Effector memory CD8-positive, alpha-beta T cell (primary cell): Measurements from ENCODE around the gene MTCL1.

Experiments
- ATAC-seq: fragments of 150-1000 bp; cut with Tn5 transposase; replicated peaks from 2 replicates; pipeline ENCODE4 v1.10.0; 2021; ENCODE audit warnings: mild to moderate bottlenecking, moderate library complexity
- DNase-seq, 3 experiments: peaks; one replicate each; pipeline ENCODE4 v3.0.0; 2021
- H3K27ac Mint-ChIP-seq, 2 donors: one replicate each; pipeline ENCODE4 v1.8.0; 2022; ENCODE audit warnings: mild to moderate bottlenecking in 2 of 2, mixed read lengths in 2 of 2, moderate library complexity in 2 of 2
- H3K27me3 Mint-ChIP-seq, 2 donors: one replicate each; pipeline ENCODE4 v1.8.0; 2022; ENCODE audit warnings: mixed read lengths in 2 of 2
- H3K36me3 Mint-ChIP-seq: one replicate; pipeline ENCODE4 v1.8.0; 2022; ENCODE audit warnings: mild to moderate bottlenecking, moderate library complexity, mixed read lengths; ENCODE audit not compliant: insufficient read depth
- H3K4me1 Mint-ChIP-seq, 2 donors: one replicate each; pipeline ENCODE4 v1.8.0; 2022; ENCODE audit warnings: low read depth in 2 of 2, mixed read lengths in 2 of 2
- H3K4me3 Mint-ChIP-seq, 2 donors: one replicate each; pipeline ENCODE4 v1.8.0; 2022; ENCODE audit warnings: mild to moderate bottlenecking in 2 of 2, mixed read lengths in 2 of 2, moderate library complexity in 2 of 2
- H3K9me3 Mint-ChIP-seq, 2 donors: one replicate each; pipeline ENCODE4 v1.8.0; 2022; ENCODE audit warnings: mixed read lengths in 2 of 2

The MTCL1 gene

DNA sequence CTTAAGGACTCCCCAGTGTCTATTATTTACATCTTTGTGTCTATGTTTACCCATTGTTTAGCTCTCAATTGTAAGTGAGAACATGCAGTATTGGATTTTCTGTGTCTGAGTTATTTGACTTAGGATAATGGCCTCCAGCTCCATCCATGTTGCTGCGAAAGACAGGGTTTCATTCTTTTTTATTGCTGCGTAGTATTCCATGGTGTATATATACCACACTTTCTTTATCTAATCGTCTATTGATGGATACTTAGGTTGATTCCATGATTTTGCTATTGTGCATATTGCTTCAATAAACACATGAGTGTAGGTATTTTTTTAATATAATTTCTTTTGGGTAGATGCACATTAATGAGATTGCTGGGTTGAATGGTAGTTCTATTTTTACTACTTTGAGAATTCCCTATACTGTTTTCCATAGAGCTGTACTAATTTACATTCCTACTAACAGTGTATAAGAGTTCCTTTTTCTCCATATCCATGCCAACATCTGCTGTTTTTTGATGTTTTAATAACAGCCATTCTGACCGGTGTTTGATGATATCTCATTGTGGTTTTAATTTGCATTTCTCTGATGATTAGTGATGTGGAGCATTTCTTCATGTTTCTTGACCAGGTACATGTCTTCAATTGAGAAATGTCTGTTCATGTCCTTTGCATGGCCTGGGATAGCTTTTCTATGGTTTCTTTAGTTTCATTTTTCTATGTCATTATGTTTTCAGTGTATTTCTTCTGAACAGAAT, 21.8 kb downstream of the MTCL1 start:
- no peaks in the 10 kb centered on the region for H3K4me1 Mint-ChIP-seq
- DNase-seq (no peak), ATAC-seq (no peak)
- peaks cover 0 to 1% of the 10 kb centered on the region in 2 donors for H3K9me3 Mint-ChIP-seq
- peaks cover 6% of the 10 kb centered on the region for H3K36me3 Mint-ChIP-seq
- H3K27me3 Mint-ChIP-seq, result no peaks in the 10 kb centered on the region
- H3K4me3 Mint-ChIP-seq, result no peak overlapping the region
- no peak overlapping the region for H3K27ac Mint-ChIP-seq

- DNase-seq (no peak), ATAC-seq (no peak)
- H3K4me1 Mint-ChIP-seq, result peaks cover 0 to 2% of the 10 kb centered on the region in 2 donors
- H3K36me3 Mint-ChIP-seq, result peaks cover 6% of the 10 kb centered on the region
- no peak overlapping the region for H3K27ac Mint-ChIP-seq
- peaks cover 23 to 25% of the 10 kb centered on the region in 2 donors for H3K27me3 Mint-ChIP-seq
- peaks cover 0 to 1% of the 10 kb centered on the region in 2 donors for H3K9me3 Mint-ChIP-seq
- no peak overlapping the region for H3K4me3 Mint-ChIP-seq
These were observed 24.9 kb downstream of the MTCL1 start for GRCh38 chr18:8730080-8730827.

DNA sequence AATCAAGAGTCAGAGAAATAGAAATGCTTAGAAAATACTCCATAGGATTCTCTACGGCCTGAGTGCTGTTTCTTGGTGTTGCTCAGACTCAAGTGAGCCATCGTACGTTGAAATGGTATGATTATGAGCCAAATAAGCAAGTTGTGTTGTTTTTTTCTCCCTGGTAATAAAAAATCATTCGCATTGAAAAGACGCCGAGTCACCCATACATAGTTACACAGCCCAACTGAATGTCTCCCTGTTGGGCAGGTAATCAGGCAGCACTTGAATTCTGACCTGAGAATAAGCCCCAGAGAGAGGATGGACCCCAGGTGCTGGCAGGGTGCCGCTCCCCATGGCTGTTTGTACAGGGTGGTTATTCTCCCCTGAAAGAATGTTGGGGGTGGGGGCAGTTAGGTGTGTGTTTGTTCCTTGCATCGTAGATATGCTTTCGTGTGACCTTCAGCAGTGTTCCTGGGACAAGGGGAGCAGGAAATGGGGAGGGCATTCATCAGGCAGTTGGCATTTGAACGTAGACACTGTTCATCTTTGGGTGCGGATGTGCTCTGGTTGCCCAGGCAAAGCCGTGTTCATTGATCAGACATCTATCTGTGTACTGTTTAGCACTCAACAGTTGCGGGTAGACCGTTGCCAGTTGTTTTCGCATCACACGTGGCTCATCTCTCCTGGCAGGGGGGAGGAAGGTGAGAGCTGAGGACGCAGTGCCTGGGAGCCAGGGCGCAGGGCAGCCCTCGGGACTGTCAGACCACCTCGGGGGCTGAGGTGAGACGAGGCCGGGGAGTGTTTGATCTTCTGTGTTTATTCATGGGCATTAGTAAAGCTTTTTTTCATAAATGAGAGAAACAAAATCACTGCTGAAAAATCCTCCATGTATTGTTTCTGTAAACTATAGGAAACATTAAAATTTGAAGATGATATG, 27.3 kb downstream of the MTCL1 start:
- peaks cover 0 to 2% of the 10 kb centered on the region in 2 donors for H3K4me1 Mint-ChIP-seq
- peaks cover 28 to 41% of the 10 kb centered on the region in 2 donors for H3K27me3 Mint-ChIP-seq
- no peak overlapping the region for H3K27ac Mint-ChIP-seq
- no peaks in the 10 kb centered on the region for H3K9me3 Mint-ChIP-seq
- H3K4me3 Mint-ChIP-seq, result no peak overlapping the region
- DNase-seq (no peak), ATAC-seq (no peak)
- H3K36me3 Mint-ChIP-seq, result peaks cover 6% of the 10 kb centered on the region

GRCh38 chr18:8734496-8734895, 29.1 kb downstream of the MTCL1 start:
- peaks cover 28 to 41% of the 10 kb centered on the region in 2 donors for H3K27me3 Mint-ChIP-seq
- no peak overlapping the region for H3K27ac Mint-ChIP-seq
- no peak overlapping the region for H3K4me3 Mint-ChIP-seq
- H3K9me3 Mint-ChIP-seq, result no peaks in the 10 kb centered on the region
- H3K36me3 Mint-ChIP-seq, result no peaks in the 10 kb centered on the region
- peaks cover 0 to 2% of the 10 kb centered on the region in 2 donors for H3K4me1 Mint-ChIP-seq
- DNase-seq, result no peak
- ATAC-seq, result peak; percentile 29

- Mint-ChIP-seq H3K9me3 (no peaks in the 10 kb centered on the region), H3K4me3 (no peak overlapping the region), H3K36me3 (no peaks in the 10 kb centered on the region), H3K4me1 (peaks cover 0 to 2% of the 10 kb centered on the region in 2 donors), H3K27me3 (peaks cover 28 to 41% of the 10 kb centered on the region in 2 donors), H3K27ac (no peak overlapping the region)
- DNase-seq, result no peak
- no peak for ATAC-seq
These were observed 29.9 kb downstream of the MTCL1 start for GRCh38 chr18:8735274-8735673.

GRCh38 chr18:8741117-8741516, 35.8 kb downstream of the MTCL1 start:
- peaks cover 2 to 7% of the 10 kb centered on the region in 2 donors for H3K9me3 Mint-ChIP-seq
- no peak for DNase-seq
- H3K27me3 Mint-ChIP-seq, result peaks cover 0 to 10% of the 10 kb centered on the region in 2 donors
- H3K36me3 Mint-ChIP-seq, result peaks cover 3% of the 10 kb centered on the region
- no peak for ATAC-seq
- H3K4me1 Mint-ChIP-seq, result peaks cover 23 to 30% of the 10 kb centered on the region in 2 donors
- no peak overlapping the region for H3K27ac Mint-ChIP-seq
- peak overlapping the region in 1 of 2 donors; percentile 25 for H3K4me3 Mint-ChIP-seq

DNA sequence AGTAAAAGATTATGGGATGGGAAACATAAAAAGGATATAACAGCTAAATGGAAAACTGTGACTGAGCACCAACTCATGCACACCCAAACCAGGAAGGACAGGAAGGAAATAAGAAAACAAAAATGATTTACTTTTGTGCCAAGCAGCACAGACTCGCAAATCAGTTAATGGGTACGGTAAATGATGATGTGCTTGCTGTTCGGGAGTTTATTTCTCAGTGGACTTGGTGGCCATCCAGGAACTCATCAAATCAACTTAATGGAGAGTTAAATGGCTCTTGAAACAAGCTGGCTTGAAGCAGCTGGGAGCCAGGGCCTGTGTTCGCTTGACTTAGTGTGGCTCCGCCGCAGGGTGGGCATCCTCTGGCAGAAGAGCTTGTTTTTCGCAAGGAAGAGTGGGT, 36.2 kb downstream of the MTCL1 start:
- ATAC-seq, result no peak
- Mint-ChIP-seq H3K4me1 (peaks cover 23 to 30% of the 10 kb centered on the region in 2 donors), H3K27me3 (peaks cover 0 to 10% of the 10 kb centered on the region in 2 donors), H3K27ac (no peak overlapping the region), H3K4me3 (peak overlapping the region in 1 of 2 donors; percentile 25), H3K36me3 (peaks cover 3% of the 10 kb centered on the region), H3K9me3 (peaks cover 2 to 7% of the 10 kb centered on the region in 2 donors)
- DNase-seq, result no peak

DNA sequence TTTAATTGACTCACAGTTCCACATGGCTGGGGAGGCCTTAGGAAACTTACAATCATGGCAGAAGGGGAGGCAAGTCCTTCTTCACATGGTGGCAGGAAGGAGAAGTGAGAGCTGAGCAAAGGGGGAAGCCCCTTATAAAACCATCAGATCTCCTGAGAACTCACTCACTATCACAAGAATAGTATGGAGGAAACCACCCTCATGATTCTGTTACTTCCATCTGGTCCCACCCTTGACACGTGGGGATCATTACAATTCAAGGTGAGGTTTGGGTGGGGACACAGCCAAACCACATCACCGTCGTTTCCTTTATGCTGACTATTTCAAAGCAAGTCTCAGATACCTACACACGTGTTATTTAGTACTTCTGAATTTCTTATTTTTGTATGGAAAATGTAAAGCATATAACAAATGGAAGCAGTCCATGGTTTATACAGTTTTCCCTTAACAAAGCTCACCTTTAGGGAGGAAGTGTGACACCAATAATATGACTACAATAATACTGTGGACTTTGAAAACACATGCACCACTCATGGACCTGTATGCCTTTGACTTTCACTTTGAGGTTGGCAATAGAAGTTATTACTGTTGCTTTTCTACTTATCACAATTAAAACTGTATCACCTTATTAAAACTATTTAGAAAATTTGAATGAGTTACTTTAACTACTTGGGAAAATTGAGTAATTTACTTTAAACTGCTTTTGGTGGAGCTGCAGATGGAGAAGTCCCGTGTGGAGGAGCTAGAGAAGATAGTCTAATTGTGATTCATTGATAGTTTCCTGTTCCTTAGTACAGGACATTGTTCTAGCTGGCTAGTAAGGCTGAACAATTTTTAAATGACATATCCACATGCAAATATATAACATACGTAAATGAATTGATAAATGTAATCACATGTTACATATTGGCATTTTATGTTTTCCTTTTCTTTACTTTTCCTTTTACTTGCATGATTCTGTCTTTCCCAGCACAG, 37.3 kb downstream of the MTCL1 start:
- no peaks in the 10 kb centered on the region for H3K27me3 Mint-ChIP-seq
- peak overlapping the region in 1 of 2 donors; percentile 34 for H3K4me3 Mint-ChIP-seq
- peak; percentile 78 for ATAC-seq
- H3K27ac Mint-ChIP-seq, result peak overlapping the region; percentile 6 to 56
- H3K4me1 Mint-ChIP-seq, result peaks cover 23 to 30% of the 10 kb centered on the region in 2 donors
- peaks cover 2 to 7% of the 10 kb centered on the region in 2 donors for H3K9me3 Mint-ChIP-seq
- H3K36me3 Mint-ChIP-seq, result peaks cover 3% of the 10 kb centered on the region
- DNase-seq, result peak; percentile 4 to 23 (median 14)

- Mint-ChIP-seq H3K9me3 (peaks cover 2 to 7% of the 10 kb centered on the region in 2 donors), H3K36me3 (peaks cover 3% of the 10 kb centered on the region), H3K27me3 (no peaks in the 10 kb centered on the region), H3K27ac (no peak overlapping the region), H3K4me3 (peak overlapping the region; percentile 40 to 49), H3K4me1 (peaks cover 26 to 30% of the 10 kb centered on the region in 2 donors)
- no peak for DNase-seq
- no peak for ATAC-seq
These were observed 38.7 kb downstream of the MTCL1 start for GRCh38 chr18:8744038-8744437.

DNA sequence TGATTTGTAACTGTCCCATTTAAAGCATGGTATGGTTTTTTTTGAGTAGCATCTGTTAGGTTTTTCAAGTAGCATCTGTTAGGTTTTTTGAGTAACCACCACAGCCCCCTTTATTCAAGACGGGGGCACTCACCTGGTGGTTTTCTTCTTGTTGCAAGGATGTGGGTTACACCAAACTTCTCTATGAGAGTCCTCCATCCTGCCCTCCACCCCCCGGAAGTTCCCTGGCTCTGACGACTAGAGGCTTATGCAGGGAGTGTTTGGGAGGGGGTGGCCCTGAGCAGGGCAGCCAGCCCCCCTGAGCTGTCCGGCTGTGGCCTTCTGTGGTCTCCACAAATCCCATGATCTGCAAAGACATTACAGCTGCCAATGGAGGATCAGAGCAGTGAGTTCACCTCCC, 39.3 kb downstream of the MTCL1 start:
- peaks cover 3% of the 10 kb centered on the region for H3K36me3 Mint-ChIP-seq
- peak overlapping the region; percentile 40 to 49 for H3K4me3 Mint-ChIP-seq
- no peaks in the 10 kb centered on the region for H3K27me3 Mint-ChIP-seq
- H3K27ac Mint-ChIP-seq, result no peak overlapping the region
- H3K4me1 Mint-ChIP-seq, result peaks cover 26 to 30% of the 10 kb centered on the region in 2 donors
- H3K9me3 Mint-ChIP-seq, result peaks cover 2 to 7% of the 10 kb centered on the region in 2 donors
- peak; percentile 83 for ATAC-seq
- DNase-seq, result peak; percentile 19 to 35 (median 21)

DNA sequence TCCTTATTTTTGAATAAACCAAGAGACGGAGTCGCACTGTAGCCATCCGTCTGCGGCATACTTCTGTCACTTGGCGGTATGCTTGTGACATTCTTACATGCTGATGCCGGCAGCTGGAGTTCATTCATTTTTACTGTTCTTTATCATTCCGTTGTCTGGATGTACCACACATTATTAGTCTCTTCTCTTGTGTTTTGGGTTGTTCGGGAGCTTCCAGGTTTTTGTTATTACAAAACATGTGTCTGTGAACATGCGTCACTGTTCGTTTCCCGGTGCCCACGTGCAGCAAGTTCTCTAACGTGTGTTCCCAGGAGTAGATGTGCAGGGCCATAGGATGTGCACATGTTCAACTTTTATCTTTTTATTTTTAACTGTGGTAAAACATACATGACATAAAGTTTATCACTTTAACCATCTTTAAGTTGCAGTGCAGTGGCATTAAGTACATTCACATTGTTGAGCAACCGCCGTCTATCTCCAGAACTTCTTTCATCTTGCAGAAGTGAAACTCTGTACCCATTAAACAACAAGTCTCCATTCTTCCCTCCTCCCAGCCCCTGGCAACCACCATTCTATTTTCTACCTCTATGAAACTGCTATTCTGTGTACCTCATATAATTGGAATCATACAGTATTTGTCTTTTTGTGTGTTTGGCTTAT, 40.1 kb downstream of the MTCL1 start:
- Mint-ChIP-seq H3K4me1 (peaks cover 28 to 33% of the 10 kb centered on the region in 2 donors), H3K27ac (no peak overlapping the region), H3K4me3 (no peak overlapping the region), H3K9me3 (peaks cover 2 to 7% of the 10 kb centered on the region in 2 donors), H3K27me3 (no peaks in the 10 kb centered on the region), H3K36me3 (peaks cover 3% of the 10 kb centered on the region)
- DNase-seq (no peak), ATAC-seq (no peak)

DNA sequence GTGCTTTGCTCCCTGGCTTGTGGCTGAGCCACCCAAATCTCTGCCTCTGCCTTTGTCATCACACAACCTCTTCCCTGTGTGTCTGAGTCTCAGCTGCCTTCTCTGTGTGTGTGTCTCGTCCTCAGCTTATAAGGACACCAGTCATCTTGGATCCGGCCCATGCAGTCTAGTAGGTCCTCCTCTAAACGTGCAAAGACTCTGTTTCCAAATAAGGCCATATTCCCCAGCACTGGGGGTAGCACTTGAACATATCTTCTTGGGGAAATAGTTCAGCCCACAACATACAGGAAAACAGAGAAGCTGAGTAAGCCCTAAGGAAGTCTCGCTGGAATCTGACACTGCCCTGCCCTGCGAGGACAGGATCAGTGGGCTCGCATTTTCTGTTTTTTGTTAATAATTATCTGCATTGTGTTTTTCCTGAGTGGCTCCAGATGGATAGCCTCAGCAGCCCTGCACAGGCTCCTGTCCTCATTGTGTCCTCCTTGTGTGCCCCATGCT, 42.1 kb downstream of the MTCL1 start:
- Mint-ChIP-seq H3K27ac (no peak overlapping the region), H3K36me3 (no peaks in the 10 kb centered on the region), H3K4me1 (peaks cover 25 to 29% of the 10 kb centered on the region in 2 donors), H3K4me3 (no peak overlapping the region), H3K9me3 (no peaks in the 10 kb centered on the region), H3K27me3 (no peaks in the 10 kb centered on the region)
- ATAC-seq (no peak), DNase-seq (no peak)
